ENCODE measurements around the gene FEM1A.

GRCh38 chr19:4817467-4818277 is 26.1 kb downstream of the FEM1A start:
- no peak for TF ChIP-seq POLR2A (IDR thresholded peaks at IDR 0.05; ENCODE audit: low read depth, low read length)
- no peak for TF ChIP-seq POLR2AphosphoS5 (IDR thresholded peaks at IDR 0.05; ENCODE audit: low read depth, low read length)
